HG03457 (cell line): Measurements from ENCODE around the gene P4HB.

Experiments used
- ATAC-seq: cut with Tn5 transposase; IDR thresholded peaks from one replicate; pipeline ENCODE4 v1.9.1; 2021; ENCODE audit warnings: moderate number of reproducible peaks; ENCODE audit not compliant: unreplicated experiment

Gene P4HB

DNA sequence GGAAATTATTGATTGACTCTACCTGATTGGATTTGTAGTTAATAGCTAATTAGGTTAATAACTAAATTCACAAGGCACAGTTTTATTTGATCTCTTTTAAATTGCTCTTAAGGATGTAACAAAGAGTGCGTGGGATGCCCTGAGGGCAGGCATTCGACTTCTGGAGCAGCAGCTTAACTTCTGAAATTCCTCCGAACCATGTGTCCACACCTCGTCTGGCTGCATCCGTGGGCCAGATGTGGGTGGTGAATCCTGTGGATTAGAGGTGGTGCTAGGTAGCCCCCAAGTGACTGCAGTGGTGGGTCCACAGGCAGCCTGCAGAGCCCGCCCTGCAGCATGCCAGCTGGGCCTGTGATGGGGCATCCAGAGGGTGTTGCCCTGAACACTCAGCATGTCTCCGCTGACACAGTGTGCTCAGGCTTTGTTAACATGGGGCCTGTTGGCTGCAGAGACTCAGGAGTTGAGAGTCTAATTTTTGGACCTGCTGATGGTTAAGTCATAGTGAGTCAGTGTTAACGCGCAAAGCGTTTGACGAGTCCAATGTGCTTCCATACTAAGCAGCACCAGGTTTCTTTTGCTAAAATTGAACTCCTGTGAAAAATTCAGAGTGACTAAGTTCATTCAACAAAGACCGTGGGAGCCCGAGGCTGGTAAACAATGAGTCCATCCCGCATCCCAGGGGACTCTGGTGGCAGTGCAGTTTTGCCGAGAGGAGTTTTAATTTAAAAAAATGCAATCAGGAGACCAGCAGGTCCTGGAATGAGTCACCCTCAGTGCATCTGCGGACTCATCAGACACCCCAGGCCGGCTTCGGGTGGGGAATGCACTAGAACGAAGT lies 37.9 kb upstream of the P4HB start:
- no peak for ATAC-seq

DNA sequence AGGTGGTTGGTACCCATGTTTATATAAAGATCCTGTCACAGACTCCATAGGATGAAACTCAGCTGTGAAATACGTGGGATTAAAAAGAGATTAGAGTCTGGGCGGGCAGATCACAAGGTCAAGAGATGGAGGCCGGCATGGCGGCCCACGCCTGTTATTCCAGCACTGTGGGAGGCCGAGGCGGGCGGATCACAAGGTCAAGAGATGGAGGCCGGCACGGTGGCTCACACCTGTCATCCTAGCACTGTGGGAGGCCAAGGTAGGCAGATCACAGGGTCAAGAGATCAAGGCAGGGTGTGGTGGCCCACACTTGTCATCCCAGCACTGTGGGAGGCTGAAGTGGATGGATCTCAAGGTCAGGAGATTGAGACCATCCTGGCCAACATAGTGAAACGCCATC lies 35.1 kb upstream of the P4HB start:
- no peak for ATAC-seq

DNA sequence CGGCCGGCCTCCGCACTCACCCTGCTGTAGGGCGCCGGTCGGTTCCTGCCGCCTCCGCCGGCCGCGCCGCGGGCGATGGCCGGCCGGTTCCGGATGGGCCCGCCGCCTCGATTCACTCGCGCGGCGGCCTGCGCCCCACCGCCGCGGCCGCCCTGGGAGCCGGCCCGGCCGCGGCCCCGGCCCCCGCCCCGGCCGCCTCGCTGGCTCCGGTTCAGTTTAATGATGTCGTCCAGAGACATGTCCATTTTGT lies 30.9 kb upstream of the P4HB start:
- peak; percentile 23 for ATAC-seq

DNA sequence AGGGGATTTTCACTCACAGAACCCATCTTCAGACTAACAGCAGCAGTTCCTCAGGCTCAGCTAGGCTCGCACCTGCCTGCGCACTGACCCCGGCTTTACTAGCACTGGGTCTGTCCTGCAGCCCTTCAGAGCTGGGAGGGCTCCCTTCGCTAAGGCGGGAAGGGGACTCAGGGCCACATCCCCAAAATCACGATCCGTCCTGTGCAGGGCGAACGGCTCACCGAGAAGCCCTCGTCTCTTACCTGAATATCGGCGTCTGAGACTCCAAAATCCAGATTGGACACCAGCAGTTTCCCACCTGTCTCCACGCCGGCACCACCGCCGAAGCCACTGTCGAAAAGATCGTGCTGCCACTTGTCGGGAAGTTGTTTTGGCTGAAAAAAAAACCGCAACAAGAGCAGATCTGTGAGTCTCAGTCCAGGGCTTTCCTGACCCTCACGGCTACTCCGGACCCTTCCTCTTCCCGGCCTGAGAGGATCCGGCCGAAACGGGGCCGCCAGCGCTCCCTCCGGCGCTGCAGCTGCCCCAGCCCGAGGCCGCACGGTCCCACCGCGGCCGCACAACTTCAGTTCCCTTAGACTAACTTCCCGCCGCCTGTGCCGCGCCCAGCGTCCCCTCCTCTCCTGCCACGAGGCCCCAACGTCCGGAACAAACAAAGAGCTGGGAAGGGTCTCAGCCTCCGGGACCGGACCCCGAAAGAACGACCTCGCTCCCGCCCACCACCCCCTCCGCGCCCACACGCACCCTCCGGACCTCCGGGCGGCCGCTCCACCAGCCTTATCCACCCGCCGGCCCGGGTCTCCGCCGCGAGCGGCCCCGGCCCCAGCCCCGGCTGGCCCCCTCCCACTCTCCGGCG lies 30.3 kb upstream of the P4HB start:
- no peak for ATAC-seq

DNA sequence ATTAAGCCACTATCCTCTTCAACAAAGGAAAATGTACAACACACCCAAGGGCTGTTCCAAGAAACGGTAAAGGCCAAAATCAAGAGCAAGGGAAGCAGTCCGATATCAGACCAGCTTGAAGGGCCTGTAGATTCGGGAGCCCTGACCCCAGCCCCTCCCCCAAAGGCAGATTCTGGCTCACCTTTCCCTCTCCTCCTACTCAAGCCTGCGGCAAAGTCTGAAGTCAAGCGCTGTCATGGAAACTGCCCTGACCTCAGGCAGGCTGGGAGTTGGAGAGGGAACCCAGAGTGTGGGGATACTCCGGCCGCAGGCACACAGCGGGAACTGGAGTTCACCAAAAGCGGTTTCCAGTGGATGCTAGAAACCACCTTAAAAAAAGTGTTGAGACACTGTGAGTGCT lies 29.3 kb upstream of the P4HB start:
- no peak for ATAC-seq

DNA sequence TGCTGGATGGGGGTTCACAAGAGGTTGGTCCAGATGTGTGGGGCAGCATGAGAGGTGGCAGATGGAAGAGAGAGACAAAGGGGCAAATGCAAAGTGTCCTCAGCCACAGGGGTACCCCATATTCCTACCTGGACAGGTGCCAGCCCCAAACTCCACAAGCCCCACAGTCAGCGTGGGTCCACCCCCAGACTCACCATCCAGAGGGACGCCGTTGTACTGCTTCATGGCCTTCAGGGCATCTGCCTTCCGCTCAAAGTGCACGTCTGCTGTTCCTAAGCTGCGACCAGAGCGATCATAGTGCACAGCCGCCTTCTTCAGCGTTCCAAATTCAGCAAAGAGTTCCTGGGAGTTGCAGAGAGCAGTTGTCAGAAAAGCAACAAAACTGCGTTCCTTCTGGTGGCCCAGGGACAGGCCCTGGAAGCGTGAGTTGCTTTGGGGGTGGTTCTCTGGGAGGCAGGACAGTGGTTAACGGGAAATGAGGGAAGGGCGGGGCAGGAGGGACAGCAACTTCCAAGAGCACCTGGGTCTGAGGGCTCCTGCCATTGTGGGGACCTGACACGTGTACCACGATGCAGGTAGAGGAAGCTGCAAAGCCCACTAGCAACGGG lies 28.8 kb upstream of the P4HB start:
- no peak for ATAC-seq

DNA sequence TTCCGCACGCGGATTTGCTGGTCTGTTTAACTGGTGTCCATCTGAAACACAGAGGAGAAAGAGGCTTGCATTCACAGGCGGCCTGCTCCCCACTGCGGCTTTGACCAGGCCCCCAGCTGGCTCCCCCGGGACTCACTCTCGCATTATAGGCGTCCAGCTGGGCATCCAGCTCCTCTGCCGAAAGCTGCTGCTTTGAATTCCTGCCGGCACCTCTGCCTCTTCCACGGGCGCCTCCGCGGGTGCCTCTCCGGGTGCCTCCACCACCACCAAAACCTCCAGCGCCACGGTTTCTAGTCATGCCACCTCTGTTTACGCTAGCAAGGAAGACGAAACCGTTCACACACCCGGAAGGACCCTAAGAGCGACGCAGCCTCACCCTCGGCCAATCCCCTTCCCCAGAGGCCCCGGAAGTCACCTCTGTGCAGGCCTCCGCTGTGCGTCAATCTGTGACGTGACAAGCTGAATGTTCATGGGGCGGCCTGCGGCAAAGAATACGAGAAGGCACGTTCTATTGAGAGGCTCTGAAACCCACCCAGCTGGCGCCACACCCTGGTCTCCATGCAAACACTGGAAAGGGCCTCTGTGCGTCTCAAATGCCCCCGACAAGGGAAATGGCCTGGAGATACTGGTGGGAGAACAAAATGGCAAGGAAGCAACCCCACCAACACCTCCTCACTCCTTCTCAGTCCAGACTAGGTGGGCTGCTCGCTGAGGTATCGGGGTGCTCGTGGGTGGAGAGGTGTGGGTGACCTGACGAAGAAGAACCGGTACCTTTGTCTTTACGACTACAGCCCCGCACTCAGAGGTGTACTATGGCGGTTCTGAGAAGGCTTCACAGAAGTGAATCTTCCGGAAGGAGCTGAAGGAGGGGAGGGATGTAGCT lies 28.0 kb upstream of the P4HB start:
- ATAC-seq: no peak

DNA sequence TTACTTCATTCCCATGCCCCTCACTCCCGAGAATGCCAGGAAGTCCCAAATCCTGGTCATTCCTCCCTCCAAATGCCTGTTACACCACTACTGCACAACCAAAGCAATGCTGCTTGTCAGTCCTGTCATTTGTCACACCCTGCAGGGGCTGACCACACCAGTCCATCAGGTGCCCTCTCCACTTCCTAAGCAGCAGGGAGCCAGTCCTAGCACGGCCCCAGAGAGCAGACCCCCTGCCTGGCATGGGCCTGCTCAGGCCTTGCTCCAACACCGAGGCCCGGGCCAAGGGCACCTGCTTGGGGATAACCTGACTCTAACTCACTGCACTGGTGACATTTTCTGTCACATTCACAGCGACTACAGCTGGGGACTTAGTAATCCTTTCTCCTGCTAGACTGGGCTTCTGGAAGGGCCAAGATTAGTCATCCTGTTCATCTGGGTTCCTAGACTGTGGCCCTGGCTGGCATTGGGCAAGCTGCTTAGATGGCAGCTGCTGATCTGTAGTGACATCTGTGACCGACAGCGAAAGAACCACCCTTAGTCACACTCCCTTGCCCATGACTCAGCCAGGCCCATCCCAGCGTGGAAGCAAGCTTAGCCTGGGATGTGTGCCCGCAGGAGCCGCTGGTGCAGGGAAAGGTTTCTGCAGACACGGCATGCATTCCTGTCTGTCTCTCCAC lies 25.7 kb upstream of the P4HB start:
- ATAC-seq: no peak

DNA sequence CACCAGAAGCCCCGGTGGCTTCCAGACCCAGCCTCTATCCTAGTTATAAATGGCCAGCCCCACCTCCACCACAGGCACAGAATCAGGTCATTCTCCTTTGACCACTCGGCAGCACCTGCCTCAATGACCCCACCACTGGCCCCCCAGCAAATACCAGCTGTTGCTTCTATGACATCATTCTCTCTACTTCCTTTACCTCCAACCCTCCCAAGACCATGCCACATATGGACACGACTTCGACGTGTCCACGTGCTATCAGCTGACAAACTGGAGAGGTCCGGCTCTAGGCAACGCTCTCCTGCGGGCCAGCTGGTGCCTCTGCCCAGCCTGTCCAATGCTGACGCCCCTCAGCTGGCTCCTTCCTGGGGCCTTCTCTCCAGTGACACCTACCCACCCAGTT lies 25.1 kb upstream of the P4HB start:
- ATAC-seq: no peak

DNA sequence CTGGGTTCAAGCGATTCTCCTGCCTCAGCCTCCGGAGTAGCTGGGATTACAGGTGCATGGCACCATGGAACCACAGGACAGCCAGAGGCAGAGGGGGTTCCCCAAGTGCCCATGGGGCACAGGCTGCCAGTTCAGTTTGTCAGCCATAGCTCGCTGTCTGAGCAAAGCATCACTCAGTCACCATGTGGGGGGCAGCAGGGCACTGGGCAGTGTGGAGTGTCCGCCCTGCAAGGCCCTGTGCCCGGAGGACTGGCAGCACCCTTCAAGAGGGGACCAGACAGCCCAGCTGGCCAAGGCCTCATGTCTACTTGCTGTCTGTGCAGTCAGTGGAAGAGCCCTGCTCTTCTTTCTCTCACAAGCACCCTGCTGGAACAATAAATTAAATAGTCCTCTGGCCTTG lies 24.6 kb upstream of the P4HB start:
- no peak for ATAC-seq

DNA sequence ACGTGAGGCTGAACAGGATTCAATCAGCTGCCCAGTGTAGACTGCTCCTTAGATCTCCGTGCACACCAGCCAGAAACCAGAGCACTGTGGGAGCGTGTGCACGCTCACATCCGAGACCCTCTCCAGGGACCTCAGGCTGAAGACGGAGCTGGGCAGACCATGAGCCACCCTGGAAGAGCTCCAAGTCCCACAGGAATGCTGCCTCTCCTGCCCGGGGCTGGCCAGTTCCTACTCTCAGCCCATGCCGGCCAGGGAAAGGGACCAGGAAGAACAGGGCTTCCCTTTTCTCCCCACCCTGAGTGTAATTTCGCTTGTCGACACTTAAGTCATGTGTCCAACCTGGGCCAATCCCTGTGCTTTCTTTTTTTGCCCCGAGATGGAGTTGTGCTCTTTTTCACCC lies 24.2 kb upstream of the P4HB start:
- ATAC-seq: no peak

DNA sequence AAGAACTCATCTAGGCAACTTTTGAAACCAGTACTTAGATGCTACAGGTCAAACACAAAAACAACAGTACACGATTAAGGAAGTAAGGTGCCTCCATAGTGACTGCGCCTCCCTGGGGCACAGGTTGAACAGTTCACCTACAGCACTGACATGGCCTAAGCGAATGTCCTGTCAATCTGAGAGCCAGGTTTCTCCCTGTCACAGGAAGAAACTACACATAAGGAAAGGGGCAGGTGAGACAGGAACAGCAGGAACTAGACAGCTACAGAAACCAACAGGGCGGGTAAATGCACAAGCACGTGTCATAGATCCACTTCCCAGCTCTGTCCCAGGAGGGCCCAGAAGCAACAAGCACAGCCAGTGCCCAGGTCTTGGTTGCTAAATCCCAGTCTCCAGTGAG lies 18.8 kb upstream of the P4HB start:
- ATAC-seq: no peak

DNA sequence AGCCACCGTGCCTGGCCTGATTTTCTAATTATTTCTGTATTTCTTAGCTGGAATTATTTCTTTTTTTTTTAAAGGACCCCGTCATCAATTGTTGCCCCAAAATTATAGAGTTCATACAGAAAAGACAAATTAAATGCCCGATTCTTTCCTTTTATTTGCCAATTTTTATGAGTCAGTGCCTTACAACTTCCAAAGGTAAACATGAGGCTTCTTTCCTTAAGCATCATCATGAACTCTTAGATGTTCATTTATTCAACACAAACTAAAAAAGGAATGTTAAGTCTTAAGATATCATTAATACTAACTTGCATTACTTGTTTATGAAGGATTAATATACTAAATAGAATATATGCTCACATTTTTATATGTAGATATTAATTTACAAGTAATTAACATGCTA lies 18.0 kb upstream of the P4HB start:
- ATAC-seq: no peak

DNA sequence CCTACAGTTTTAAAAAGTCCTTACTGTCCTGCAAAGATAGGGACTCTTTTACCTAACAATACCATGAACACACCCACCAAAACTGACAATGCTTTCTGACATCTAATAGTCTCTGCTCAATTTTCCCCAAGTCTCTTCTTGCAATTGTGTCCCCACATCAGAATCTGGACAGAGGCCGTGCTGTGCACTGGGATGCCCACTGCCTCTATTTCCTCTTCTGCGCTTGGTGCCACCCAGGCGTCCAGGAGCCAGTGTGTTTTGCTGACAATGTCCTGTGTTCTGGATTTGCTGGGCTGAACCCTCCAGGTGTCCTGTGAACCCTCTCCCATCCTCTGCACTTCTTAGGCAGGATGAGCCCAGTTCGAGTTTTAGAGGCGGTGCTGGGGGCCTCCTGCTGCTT lies 17.2 kb upstream of the P4HB start:
- no peak for ATAC-seq

DNA sequence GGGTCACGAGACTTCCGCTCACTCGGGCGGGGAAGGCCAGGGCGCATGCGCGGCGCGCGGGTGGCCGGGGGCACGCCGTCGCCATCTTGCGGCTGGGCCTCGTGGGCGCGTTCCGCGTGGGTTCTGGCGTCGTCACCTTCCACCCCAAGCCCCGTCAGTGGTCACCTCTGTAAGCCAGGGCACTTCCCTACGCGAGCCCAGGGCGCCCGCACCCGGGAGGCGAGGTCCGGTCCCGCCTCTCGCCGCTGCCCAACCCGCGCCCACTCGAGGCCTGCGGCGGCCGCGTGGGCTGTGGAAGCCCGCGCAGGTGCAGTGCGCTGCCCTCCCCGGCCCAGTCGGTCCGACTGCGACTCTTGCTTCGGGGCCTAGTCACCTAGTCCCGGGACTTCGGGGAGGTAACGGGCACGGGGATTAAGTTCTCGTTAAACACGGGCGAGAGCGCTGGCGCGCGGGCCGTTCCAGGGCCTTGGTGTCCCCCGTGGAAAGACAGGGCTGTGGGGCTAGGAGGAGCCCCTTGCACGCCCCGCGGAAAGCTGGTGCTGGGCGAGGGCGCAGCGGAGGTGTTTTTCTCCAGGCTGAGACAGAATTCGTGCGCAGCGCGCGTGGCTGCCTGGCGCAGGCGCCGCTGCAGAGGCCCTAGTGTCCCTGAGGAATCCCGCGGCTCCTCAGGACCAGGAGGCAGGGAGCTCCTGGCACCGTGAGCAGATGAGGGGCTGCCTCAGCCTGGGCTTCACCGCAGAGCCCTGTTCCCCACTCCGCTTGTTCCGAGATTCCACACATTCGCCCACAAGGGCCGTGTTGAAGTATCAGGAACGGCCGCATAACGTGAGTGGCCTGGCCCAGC lies 11.3 kb upstream of the P4HB start:
- ATAC-seq: peak; percentile 32

DNA sequence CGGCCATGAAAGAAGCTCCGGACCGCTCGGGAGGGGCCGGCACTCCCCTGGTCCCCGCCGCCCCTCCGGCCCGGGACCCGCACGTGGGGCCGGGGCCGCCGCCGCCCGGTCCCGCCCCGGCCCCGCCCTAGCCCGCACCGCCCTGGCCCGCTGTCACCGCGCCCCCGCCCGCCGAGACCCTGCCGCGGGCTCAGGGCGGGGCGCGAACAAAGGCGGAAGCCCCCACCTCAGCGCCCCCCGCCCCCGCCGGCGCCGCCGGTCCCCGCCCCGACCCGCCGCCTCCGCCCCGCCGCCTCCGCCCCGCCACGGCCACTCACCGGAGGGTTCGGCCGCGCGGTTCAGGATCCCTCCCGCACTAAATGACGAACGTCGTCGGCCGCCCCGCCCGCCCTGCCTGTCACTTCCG lies 10.6 kb upstream of the P4HB start, which contains the start of gene ARHGDIA:
Gene ARHGDIA (minus strand): TSS at position 357 of the 406 bp plus-strand sequence. CDS start 1,407 bp downstream, outside the sequence.
- ATAC-seq: peak; percentile 7

DNA sequence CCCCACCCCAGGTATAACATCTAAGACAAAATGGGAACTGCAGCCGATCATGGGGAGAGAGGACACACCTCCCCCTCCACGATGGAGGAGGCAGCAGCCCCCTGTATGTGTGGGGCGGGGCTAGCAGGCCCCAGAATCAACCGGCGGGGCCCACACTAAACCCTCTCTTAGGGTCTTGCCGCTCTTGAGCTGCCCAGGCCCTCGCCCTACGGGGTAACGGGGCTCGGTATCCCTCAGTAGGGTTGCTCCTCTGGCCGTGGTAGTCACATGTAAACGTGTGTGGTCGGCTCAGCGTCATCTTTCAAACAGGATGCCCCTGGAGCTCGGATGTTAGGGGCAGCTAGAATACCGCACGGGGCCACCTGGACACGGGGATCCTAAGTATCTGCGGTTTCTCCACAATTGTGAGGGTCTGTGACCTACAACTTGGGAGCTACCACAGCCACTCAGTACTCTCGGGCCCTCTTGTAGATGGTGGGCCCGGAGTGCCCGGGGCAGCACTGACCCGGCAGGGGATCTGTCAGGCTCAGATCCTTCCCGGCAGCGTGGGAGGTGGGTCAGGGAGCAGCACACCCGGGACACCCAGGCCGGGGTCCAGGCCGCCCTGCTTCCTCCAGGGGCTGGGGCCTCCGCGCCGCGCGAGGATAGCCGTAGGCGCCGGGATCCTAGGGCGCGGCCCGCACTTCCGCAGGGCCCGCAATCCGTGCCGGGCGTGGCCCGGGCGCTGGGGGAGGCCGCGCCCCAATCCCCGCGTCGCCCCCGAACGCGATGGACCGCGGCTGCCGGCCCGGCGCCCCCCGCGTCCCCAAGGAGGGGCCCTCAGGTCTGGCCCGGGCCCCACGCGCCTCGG lies 10.0 kb upstream of the P4HB start:
- peak; percentile 14 for ATAC-seq
